Loucy (cell line): ENCODE results near the gene SNTA1.

ENCODE experiments used
- H2AFZ ChIP-seq: fragments of 200-600 bp; sonication (generic); 2 replicates; pipeline ENCODE4 v1.6.0; 2016; ENCODE audit warnings: antibody characterized with exemption, mild to moderate bottlenecking, low read length, moderate library complexity
- H3F3A ChIP-seq: fragments of 200-600 bp; 2 replicates; pipeline ENCODE4 v1.6.0; 2016; ENCODE audit warnings: antibody characterized with exemption, low read depth, mild to moderate bottlenecking
- H3K27me3 ChIP-seq: fragments of 200-600 bp; sonication (generic); 2 replicates; pipeline ENCODE4 v1.6.1; 2014; ENCODE audit warnings: low read length, mild to moderate bottlenecking; ENCODE audit not compliant: insufficient read depth, poor library complexity, severe bottlenecking
- H3K36me3 ChIP-seq: fragments of 200-600 bp; sonication (generic); 2 replicates; pipeline ENCODE4 v1.6.1; 2016; ENCODE audit warnings: low read length; ENCODE audit not compliant: insufficient read depth
- H3K4me1 ChIP-seq: fragments of 200-600 bp; sonication (generic); 2 replicates; pipeline ENCODE4 v1.5.1; 2014; ENCODE audit warnings: low read length, mild to moderate bottlenecking; ENCODE audit not compliant: insufficient read depth, poor library complexity, severe bottlenecking
- H3K4me2 ChIP-seq: fragments of 200-600 bp; sonication (generic); 2 replicates; pipeline ENCODE4 v1.6.0; 2014; ENCODE audit warnings: antibody characterized with exemption, low read length, low read depth, mild to moderate bottlenecking; ENCODE audit not compliant: poor library complexity, severe bottlenecking
- H3K4me3 ChIP-seq: fragments of 200-600 bp; sonication (generic); 2 replicates; pipeline ENCODE4 v1.5.1; 2014; ENCODE audit warnings: low read length, mild to moderate bottlenecking, mixed read lengths; ENCODE audit not compliant: poor library complexity, severe bottlenecking
- H3K79me2 ChIP-seq: fragments of 200-600 bp; sonication (generic); 2 replicates; pipeline ENCODE4 v1.6.1; 2014; ENCODE audit warnings: low read length; ENCODE audit not compliant: insufficient read depth
- H3K9ac ChIP-seq: fragments of 200-600 bp; sonication (generic); 2 replicates; pipeline ENCODE4 v1.6.0; 2014; ENCODE audit warnings: mild to moderate bottlenecking, low read depth, low read length, moderate library complexity; ENCODE audit not compliant: poor library complexity, severe bottlenecking
- H3K9me2 ChIP-seq: fragments of 200-600 bp; sonication (generic); replicated peaks from 2 replicates; pipeline ENCODE4 v1.6.1; 2016; ENCODE audit warnings: low read depth, low read length, mixed read lengths
- H3K9me3 ChIP-seq: fragments of 200-600 bp; sonication (generic); 2 replicates; pipeline ENCODE4 v1.6.1; 2014; ENCODE audit warnings: mild to moderate bottlenecking, antibody characterized with exemption, low read length, low read depth; ENCODE audit not compliant: insufficient read depth
- H4K20me1 ChIP-seq: fragments of 200-600 bp; sonication (generic); 2 replicates; pipeline ENCODE4 v1.6.0; 2014; ENCODE audit warnings: antibody characterized with exemption, low read length, mild to moderate bottlenecking; ENCODE audit not compliant: insufficient read depth, poor library complexity, severe bottlenecking
- CTCF ChIP-seq: fragments of 200-600 bp; sonication (generic); conservative IDR thresholded peaks from 2 replicates; pipeline ENCODE4 v1.5.1; 2014; ENCODE audit warnings: mild to moderate bottlenecking, antibody characterized with exemption, low read length
- EZH2phosphoT487 ChIP-seq: fragments of 200-600 bp; IDR thresholded peaks from 2 replicates; pipeline ENCODE4 v1.6.1; 2018; ENCODE audit warnings: antibody characterized with exemption, mild to moderate bottlenecking, moderate library complexity, borderline replicate concordance

Gene SNTA1

GRCh38 chr20:33412484-33412838 is 31.1 kb downstream of the SNTA1 start:
- Histone ChIP-seq H3K79me2 (no peaks in the 10 kb centered on the region), H3K9me2 (no peaks in the 10 kb centered on the region), H3K36me3 (no peaks in the 10 kb centered on the region), H4K20me1 (no peaks in the 10 kb centered on the region), H3K4me1 (no peaks in the 10 kb centered on the region), H3K9ac (no peak overlapping the region), H3K9me3 (no peaks in the 10 kb centered on the region), H3K4me2 (no peak overlapping the region), H2AFZ (no peak overlapping the region), H3K4me3 (no peak overlapping the region), H3F3A (no peaks in the 10 kb centered on the region), H3K27me3 (no peaks in the 10 kb centered on the region)
- TF ChIP-seq EZH2phosphoT487, result no peak
- TF ChIP-seq CTCF, result no peak

- Histone ChIP-seq H4K20me1 (no peaks in the 10 kb centered on the region), H3K27me3 (no peaks in the 10 kb centered on the region), H3K4me3 (no peak overlapping the region), H3K4me1 (no peaks in the 10 kb centered on the region), H2AFZ (no peak overlapping the region), H3K9me3 (no peaks in the 10 kb centered on the region), H3K79me2 (no peaks in the 10 kb centered on the region), H3F3A (no peaks in the 10 kb centered on the region), H3K4me2 (no peak overlapping the region), H3K36me3 (no peaks in the 10 kb centered on the region), H3K9ac (no peak overlapping the region), H3K9me2 (no peaks in the 10 kb centered on the region)
- TF ChIP-seq CTCF (no peak), EZH2phosphoT487 (no peak)
These were observed 31.7 kb downstream of the SNTA1 start for GRCh38 chr20:33411711-33412483.

GRCh38 chr20:33411242-33411641 is 32.3 kb downstream of the SNTA1 start:
- Histone ChIP-seq H3K9ac (no peak overlapping the region), H3K4me1 (no peaks in the 10 kb centered on the region), H3K79me2 (no peaks in the 10 kb centered on the region), H3K9me3 (no peaks in the 10 kb centered on the region), H4K20me1 (no peaks in the 10 kb centered on the region), H2AFZ (no peak overlapping the region), H3K4me3 (no peak overlapping the region), H3K9me2 (no peaks in the 10 kb centered on the region), H3K27me3 (no peaks in the 10 kb centered on the region), H3F3A (no peaks in the 10 kb centered on the region), H3K4me2 (no peak overlapping the region), H3K36me3 (no peaks in the 10 kb centered on the region)
- TF ChIP-seq EZH2phosphoT487 (no peak), CTCF (no peak)
